HEK293 (cell line): ENCODE data around the gene RHOT2.

Source experiments
- CTCF ChIA-PET: fragments of 350-600 bp; formaldehyde crosslinking; extraction: SDS; loops from one replicate; lab custom pipeline; 2021; ENCODE audit warnings: antibody characterized with exemption; lab: Yijun Ruan, JAX
- POLR2A ChIA-PET: fragments of 300-600 bp; formaldehyde crosslinking; extraction: SDS; loops from one replicate; lab custom pipeline; 2020; ENCODE audit warnings: antibody characterized with exemption, inconsistent platforms; lab: Yijun Ruan, JAX
- H3K27ac ChIP-seq: fragments of 200-500 bp; sonication (Bioruptor generic); 2 replicates; pipeline ENCODE4 v1.5.1; 2014; ENCODE audit warnings: low read depth, low read length, control low read depth, inconsistent platforms; ENCODE audit errors: extremely low read depth
- H3K36me3 ChIP-seq, 2 experiments: fragments of 200-500 bp in 1 of 2; sonication (Bioruptor generic) in 1 of 2; 1 replicate in 1 of 2; 2 replicates in 1 of 2; pipeline ENCODE4 v1.5.1; 2014 to 2017; ENCODE audit warnings: inconsistent platforms in 2 of 2, low read length in 2 of 2; ENCODE audit not compliant: control insufficient read depth in 2 of 2, insufficient read depth in 1 of 2
- H3K4me1 ChIP-seq: fragments of 200-500 bp; sonication (Bioruptor generic); 2 replicates; pipeline ENCODE4 v1.5.1; 2014; ENCODE audit warnings: mild to moderate bottlenecking, low read length, inconsistent platforms; ENCODE audit not compliant: control insufficient read depth, insufficient read depth
- H3K4me3 ChIP-seq: 2 replicates; pipeline ENCODE4 v1.5.1; 2011; ENCODE audit warnings: low read depth, mild to moderate bottlenecking, control low read depth, low read length, moderate library complexity
- H3K9me3 ChIP-seq: fragments of 200-500 bp; sonication (Bioruptor generic); 2 replicates; pipeline ENCODE4 v1.5.1; 2014; ENCODE audit warnings: low read depth, low read length, inconsistent platforms; ENCODE audit not compliant: control insufficient read depth, insufficient read depth
- BCL11B ChIP-seq: fragments of 450-650 bp; formaldehyde crosslinking; IDR thresholded peaks from 2 replicates; pipeline ENCODE4 v1.5.1; 2016; ENCODE audit warnings: low read depth, missing biosample characterization, missing genetic modification characterization
- GLIS2 ChIP-seq: fragments of 450-650 bp; formaldehyde crosslinking; IDR thresholded peaks from 2 replicates; pipeline ENCODE4 v1.5.1; 2016; ENCODE audit warnings: missing biosample characterization, missing genetic modification characterization
- OVOL3 ChIP-seq: fragments of 450-650 bp; formaldehyde crosslinking; IDR thresholded peaks from 2 replicates; pipeline ENCODE4 v1.5.1; 2016; ENCODE audit warnings: missing biosample characterization, missing genetic modification characterization
- SCRT1 ChIP-seq: fragments of 450-650 bp; formaldehyde crosslinking; IDR thresholded peaks from 2 replicates; pipeline ENCODE4 v1.5.1; 2016; ENCODE audit warnings: missing biosample characterization, missing genetic modification characterization, borderline replicate concordance
- SP3 ChIP-seq: fragments of 450-650 bp; formaldehyde crosslinking; IDR thresholded peaks from 2 replicates; pipeline ENCODE4 v1.5.1; 2016; ENCODE audit warnings: missing biosample characterization, missing genetic modification characterization
- SP7 ChIP-seq: fragments of 450-650 bp; formaldehyde crosslinking; IDR thresholded peaks from 2 replicates; pipeline ENCODE4 v1.5.1; 2016; ENCODE audit warnings: missing biosample characterization, missing genetic modification characterization
- WT1 ChIP-seq: fragments of 450-650 bp; formaldehyde crosslinking; IDR thresholded peaks from 2 replicates; pipeline ENCODE4 v1.5.1; 2016; ENCODE audit warnings: missing biosample characterization, missing genetic modification characterization
- ZBTB21 ChIP-seq: fragments of 450-650 bp; formaldehyde crosslinking; IDR thresholded peaks from 2 replicates; pipeline ENCODE4 v1.5.1; 2017; ENCODE audit warnings: missing biosample characterization, missing genetic modification characterization
- ZEB2 ChIP-seq: fragments of 450-650 bp; formaldehyde crosslinking; IDR thresholded peaks from 2 replicates; pipeline ENCODE4 v1.5.1; 2016; ENCODE audit warnings: missing biosample characterization, missing genetic modification characterization
- ZNF366 ChIP-seq: fragments of 450-650 bp; formaldehyde crosslinking; conservative IDR thresholded peaks from 2 replicates; pipeline ENCODE4 v1.5.1; 2016; ENCODE audit warnings: missing biosample characterization, missing genetic modification characterization
- ZNF391 ChIP-seq: fragments of 450-650 bp; formaldehyde crosslinking; IDR thresholded peaks from 2 replicates; pipeline ENCODE4 v1.5.1; 2016; ENCODE audit warnings: low read depth, missing biosample characterization, missing genetic modification characterization, borderline replicate concordance
- ZNF423 ChIP-seq: fragments of 450-650 bp; formaldehyde crosslinking; IDR thresholded peaks from 2 replicates; pipeline ENCODE4 v1.5.1; 2016; ENCODE audit warnings: missing biosample characterization, missing genetic modification characterization
- ZNF501 ChIP-seq: fragments of 450-650 bp; formaldehyde crosslinking; IDR thresholded peaks from 2 replicates; pipeline ENCODE4 v1.5.1; 2016; ENCODE audit warnings: missing biosample characterization, missing genetic modification characterization
- ZNF514 ChIP-seq: fragments of 450-650 bp; formaldehyde crosslinking; IDR thresholded peaks from 2 replicates; pipeline ENCODE4 v1.5.1; 2016; ENCODE audit warnings: missing biosample characterization, missing genetic modification characterization
- ZNF521 ChIP-seq: fragments of 450-650 bp; formaldehyde crosslinking; IDR thresholded peaks from 2 replicates; pipeline ENCODE4 v1.5.1; 2017; ENCODE audit warnings: missing biosample characterization, mild to moderate bottlenecking, missing genetic modification characterization
- ZNF544 ChIP-seq: fragments of 450-650 bp; formaldehyde crosslinking; IDR thresholded peaks from 2 replicates; pipeline ENCODE4 v1.5.0; 2017; ENCODE audit warnings: missing biosample characterization, missing genetic modification characterization
- ZNF660 ChIP-seq: fragments of 450-650 bp; IDR thresholded peaks from 2 replicates; pipeline ENCODE4 v1.5.1; 2018; ENCODE audit warnings: missing biosample characterization, mild to moderate bottlenecking, missing genetic modification characterization
- ZNF664 ChIP-seq: fragments of 450-650 bp; formaldehyde crosslinking; IDR thresholded peaks from 2 replicates; pipeline ENCODE4 v1.5.1; 2016; ENCODE audit warnings: missing biosample characterization, missing genetic modification characterization
- ZNF670 ChIP-seq: fragments of 450-650 bp; formaldehyde crosslinking; IDR thresholded peaks from 2 replicates; pipeline ENCODE4 v1.5.1; 2016; ENCODE audit warnings: missing biosample characterization, missing genetic modification characterization, low read depth
- ZNF677 ChIP-seq: fragments of 450-650 bp; IDR thresholded peaks from 2 replicates; pipeline ENCODE4 v1.5.0; 2018; ENCODE audit warnings: missing biosample characterization, mild to moderate bottlenecking, missing genetic modification characterization, moderate library complexity
- ZNF76 ChIP-seq: fragments of 450-650 bp; formaldehyde crosslinking; IDR thresholded peaks from 2 replicates; pipeline ENCODE4; 2016; ENCODE audit warnings: low read depth, missing biosample characterization, missing genetic modification characterization, borderline replicate concordance
- ZSCAN4 ChIP-seq: fragments of 450-650 bp; formaldehyde crosslinking; IDR thresholded peaks from 2 replicates; pipeline ENCODE4 v1.5.1; 2017; ENCODE audit warnings: missing biosample characterization, missing genetic modification characterization
- ZSCAN5A ChIP-seq: fragments of 450-650 bp; formaldehyde crosslinking; IDR thresholded peaks from 2 replicates; pipeline ENCODE4 v1.5.1; 2016; ENCODE audit warnings: missing biosample characterization, missing genetic modification characterization
- TF ChIP-seq, protein P1 (sequence below): fragments of 450-650 bp; formaldehyde crosslinking; IDR thresholded peaks from 2 replicates; pipeline ENCODE4 v1.5.1; 2016; ENCODE audit warnings: missing biosample characterization, missing genetic modification characterization, low read depth
- TF ChIP-seq, protein P2 (sequence below): fragments of 450-650 bp; formaldehyde crosslinking; IDR thresholded peaks from 2 replicates; pipeline ENCODE4 v1.5.1; 2016; ENCODE audit warnings: missing biosample characterization, missing genetic modification characterization
- TF ChIP-seq, protein P3 (sequence below): fragments of 450-650 bp; formaldehyde crosslinking; IDR thresholded peaks from 2 replicates; pipeline ENCODE4 v1.5.1; 2016; ENCODE audit warnings: missing biosample characterization, missing genetic modification characterization
- TF ChIP-seq, protein P4 (sequence below): fragments of 450-650 bp; formaldehyde crosslinking; IDR thresholded peaks from 2 replicates; pipeline ENCODE4 v1.5.1; 2016; ENCODE audit warnings: missing biosample characterization, missing genetic modification characterization

RHOT2 gene

GRCh38 chr16:642189-643049 lies 25.5 kb upstream of the RHOT2 start (continued):
- 0 out of 2 replicates have a peak, but pooled peaks have one; percentile 14 for TF ChIP-seq SP7
- TF ChIP-seq ZNF514 = no peak
- TF ChIP-seq SP3 = peak; percentile 23; the same call in 1 of the 2 replicates
- peak; percentile 71 for TF ChIP-seq GLIS2
- TF ChIP-seq ZNF423 (tag by site-specific recombination) = no peak
- no peak for TF ChIP-seq ZNF521 (tag by site-specific recombination)
- 0 out of 2 replicates have a peak, but pooled peaks have one; percentile 15 for TF ChIP-seq ZNF677 (tag by site-specific recombination)
- no peak for TF ChIP-seq OVOL3 (tag by site-specific recombination)
- TF ChIP-seq ZSCAN5A = no peak
- 0 out of 2 replicates have a peak, but pooled peaks have one; percentile 30 for TF ChIP-seq ZNF366 (tag by site-specific recombination)

- ChIA-PET CTCF (no interaction called here), POLR2A (interaction anchor here (0.6 kb wide), 1 partner anchor 1174 kb away, joined by 3 read pairs; no protein-coding TSS in a partner anchor)
- H3K9me3 ChIP-seq = no peaks in the 10 kb centered on the region
- peak overlapping the region; percentile 30; the same call in 1 of the 2 replicates for H3K27ac ChIP-seq
- peaks cover 0 to 7% of the 10 kb centered on the region in 2 experiments; a peak in 2 of 3 replicates for H3K36me3 ChIP-seq
- H3K4me3 ChIP-seq = no peak overlapping the region
- peaks cover 5% of the 10 kb centered on the region; the same call in 1 of the 2 replicates for H3K4me1 ChIP-seq
- TF ChIP-seq, protein P1, sequence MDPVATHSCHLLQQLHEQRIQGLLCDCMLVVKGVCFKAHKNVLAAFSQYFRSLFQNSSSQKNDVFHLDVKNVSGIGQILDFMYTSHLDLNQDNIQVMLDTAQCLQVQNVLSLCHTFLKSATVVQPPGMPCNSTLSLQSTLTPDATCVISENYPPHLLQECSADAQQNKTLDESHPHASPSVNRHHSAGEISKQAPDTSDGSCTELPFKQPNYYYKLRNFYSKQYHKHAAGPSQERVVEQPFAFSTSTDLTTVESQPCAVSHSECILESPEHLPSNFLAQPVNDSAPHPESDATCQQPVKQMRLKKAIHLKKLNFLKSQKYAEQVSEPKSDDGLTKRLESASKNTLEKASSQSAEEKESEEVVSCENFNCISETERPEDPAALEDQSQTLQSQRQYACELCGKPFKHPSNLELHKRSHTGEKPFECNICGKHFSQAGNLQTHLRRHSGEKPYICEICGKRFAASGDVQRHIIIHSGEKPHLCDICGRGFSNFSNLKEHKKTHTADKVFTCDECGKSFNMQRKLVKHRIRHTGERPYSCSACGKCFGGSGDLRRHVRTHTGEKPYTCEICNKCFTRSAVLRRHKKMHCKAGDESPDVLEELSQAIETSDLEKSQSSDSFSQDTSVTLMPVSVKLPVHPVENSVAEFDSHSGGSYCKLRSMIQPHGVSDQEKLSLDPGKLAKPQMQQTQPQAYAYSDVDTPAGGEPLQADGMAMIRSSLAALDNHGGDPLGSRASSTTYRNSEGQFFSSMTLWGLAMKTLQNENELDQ (tag by site-specific recombination) = no peak
- TF ChIP-seq ZNF76 (no peak), ZNF660 (no peak), ZNF501 (tag by site-specific recombination) (no peak), ZNF664 (tag by site-specific recombination) (no peak), ZEB2 (tag by site-specific recombination) (0 out of 2 replicates have a peak, but pooled peaks have one; percentile 6), ZNF391 (tag by site-specific recombination) (no peak), SCRT1 (peak; percentile 86; the same call in 1 of the 2 replicates), ZNF670 (no peak), ZBTB21 (tag by site-specific recombination) (no peak), ZNF544 (no peak), BCL11B (no peak), WT1 (no peak), ZSCAN4 (no peak)
- TF ChIP-seq, protein P2, sequence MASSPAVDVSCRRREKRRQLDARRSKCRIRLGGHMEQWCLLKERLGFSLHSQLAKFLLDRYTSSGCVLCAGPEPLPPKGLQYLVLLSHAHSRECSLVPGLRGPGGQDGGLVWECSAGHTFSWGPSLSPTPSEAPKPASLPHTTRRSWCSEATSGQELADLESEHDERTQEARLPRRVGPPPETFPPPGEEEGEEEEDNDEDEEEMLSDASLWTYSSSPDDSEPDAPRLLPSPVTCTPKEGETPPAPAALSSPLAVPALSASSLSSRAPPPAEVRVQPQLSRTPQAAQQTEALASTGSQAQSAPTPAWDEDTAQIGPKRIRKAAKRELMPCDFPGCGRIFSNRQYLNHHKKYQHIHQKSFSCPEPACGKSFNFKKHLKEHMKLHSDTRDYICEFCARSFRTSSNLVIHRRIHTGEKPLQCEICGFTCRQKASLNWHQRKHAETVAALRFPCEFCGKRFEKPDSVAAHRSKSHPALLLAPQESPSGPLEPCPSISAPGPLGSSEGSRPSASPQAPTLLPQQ = peak; percentile 52; the same call in 1 of the 2 replicates
- TF ChIP-seq, protein P3, sequence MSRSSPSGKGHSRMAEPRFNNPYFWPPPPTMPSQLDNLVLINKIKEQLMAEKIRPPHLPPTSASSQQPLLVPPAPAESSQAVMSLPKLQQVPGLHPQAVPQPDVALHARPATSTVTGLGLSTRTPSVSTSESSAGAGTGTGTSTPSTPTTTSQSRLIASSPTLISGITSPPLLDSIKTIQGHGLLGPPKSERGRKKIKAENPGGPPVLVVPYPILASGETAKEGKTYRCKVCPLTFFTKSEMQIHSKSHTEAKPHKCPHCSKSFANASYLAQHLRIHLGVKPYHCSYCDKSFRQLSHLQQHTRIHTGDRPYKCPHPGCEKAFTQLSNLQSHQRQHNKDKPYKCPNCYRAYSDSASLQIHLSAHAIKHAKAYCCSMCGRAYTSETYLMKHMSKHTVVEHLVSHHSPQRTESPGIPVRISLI (tag by site-specific recombination) = no peak
- TF ChIP-seq, protein P4, sequence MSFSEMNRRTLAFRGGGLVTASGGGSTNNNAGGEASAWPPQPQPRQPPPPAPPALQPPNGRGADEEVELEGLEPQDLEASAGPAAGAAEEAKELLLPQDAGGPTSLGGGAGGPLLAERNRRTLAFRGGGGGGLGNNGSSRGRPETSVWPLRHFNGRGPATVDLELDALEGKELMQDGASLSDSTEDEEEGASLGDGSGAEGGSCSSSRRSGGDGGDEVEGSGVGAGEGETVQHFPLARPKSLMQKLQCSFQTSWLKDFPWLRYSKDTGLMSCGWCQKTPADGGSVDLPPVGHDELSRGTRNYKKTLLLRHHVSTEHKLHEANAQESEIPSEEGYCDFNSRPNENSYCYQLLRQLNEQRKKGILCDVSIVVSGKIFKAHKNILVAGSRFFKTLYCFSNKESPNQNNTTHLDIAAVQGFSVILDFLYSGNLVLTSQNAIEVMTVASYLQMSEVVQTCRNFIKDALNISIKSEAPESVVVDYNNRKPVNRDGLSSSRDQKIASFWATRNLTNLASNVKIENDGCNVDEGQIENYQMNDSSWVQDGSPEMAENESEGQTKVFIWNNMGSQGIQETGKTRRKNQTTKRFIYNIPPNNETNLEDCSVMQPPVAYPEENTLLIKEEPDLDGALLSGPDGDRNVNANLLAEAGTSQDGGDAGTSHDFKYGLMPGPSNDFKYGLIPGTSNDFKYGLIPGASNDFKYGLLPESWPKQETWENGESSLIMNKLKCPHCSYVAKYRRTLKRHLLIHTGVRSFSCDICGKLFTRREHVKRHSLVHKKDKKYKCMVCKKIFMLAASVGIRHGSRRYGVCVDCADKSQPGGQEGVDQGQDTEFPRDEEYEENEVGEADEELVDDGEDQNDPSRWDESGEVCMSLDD (tag by site-specific recombination) = no peak
Observed at GRCh38 chr16:643050-643368, 24.9 kb upstream of the RHOT2 start.
